HepG2 (cell line): ENCODE data around the gene TXNDC9. TPM values are rescaled to one million over a fixed set of nuclear protein-coding genes. Genes with fewer than 3 reads are reported as not detected.
A peak's percentile ranks its signal among the peaks of the same experiment; 100 is the strongest.

ENCODE experiments used
- ATAC-seq: fragments of 200-7000 bp; cut with Tn5 transposase; 3 replicates; pipeline ENCODE4 v1.9.1; 2020; ENCODE audit warnings: mild to moderate bottlenecking, moderate library complexity
- BruUV-seq: library from RNA; stranded (reverse); fragments of 400-500 nt; replicated peaks from 2 replicates; lab custom pipeline; 2021; lab: Mats Ljungman, UMichigan
- CTCF ChIA-PET: fragments of 300-600 bp; formaldehyde crosslinking; extraction: SDS; loops from one replicate; lab custom pipeline; 2021; ENCODE audit warnings: low total read pairs, inconsistent platforms, low intra/inter-chr PET ratio; lab: Yijun Ruan, JAX
- POLR2A ChIA-PET: fragments of 350-600 bp; sonication (Branson Sonifier 250); formaldehyde crosslinking; loops from one replicate; lab custom pipeline; 2020; ENCODE audit warnings: antibody characterized with exemption, inconsistent platforms; lab: Yijun Ruan, JAX
- DNase-seq: peaks from one replicate; pipeline ENCODE4 v3.0.0-alpha.2; 2015; ENCODE audit warnings: low spot score
- FAIRE-seq: peaks from 3 replicates; lab custom pipeline; 2011; peaks lifted over from hg19 to GRCh38; lab: Jason Lieb, UNC
- H2AFZ ChIP-seq: one replicate; pipeline ENCODE4 v1.6.1; 2011; ENCODE audit warnings: low read length, inconsistent platforms
- H3K27ac ChIP-seq: fragments of 300-600 bp; 3 replicates; pipeline ENCODE4 v1.8.0; 2011; ENCODE audit warnings: mixed run types, mild to moderate bottlenecking, mixed read lengths, low read length, inconsistent platforms; ENCODE audit not compliant: insufficient read depth; ENCODE audit errors: extremely low read length
- H3K27me3 ChIP-seq, 2 experiments: fragments of 200-600 bp in 1 of 2; 2 replicates in 1 of 2; 3 replicates in 1 of 2; pipeline versions ENCODE4 v1.6.0 to v1.8.0; 2011; ENCODE audit warnings: low read length in 2 of 2, mild to moderate bottlenecking in 2 of 2, moderate library complexity in 2 of 2, inconsistent platforms in 1 of 2; ENCODE audit not compliant: insufficient read depth in 2 of 2, control insufficient read depth in 1 of 2
- H3K36me3 ChIP-seq, 2 experiments: fragments of 200-600 bp in 1 of 2; replicated peaks in 1 of 2; 2 replicates in 1 of 2; 3 replicates in 1 of 2; pipeline versions ENCODE4 v1.5.1 to v1.8.0; 2011; ENCODE audit warnings: low read length in 2 of 2, inconsistent platforms in 1 of 2; ENCODE audit not compliant: insufficient read depth in 2 of 2, control insufficient read depth in 1 of 2
- H3K4me1 ChIP-seq: 2 replicates; pipeline ENCODE4 v1.5.1; 2012; ENCODE audit warnings: low read length, inconsistent platforms; ENCODE audit not compliant: insufficient read depth
- H3K4me2 ChIP-seq: 2 replicates; pipeline ENCODE4 v1.6.0; 2011; ENCODE audit warnings: low read depth, low read length, inconsistent platforms
- H3K4me3 ChIP-seq, 3 experiments: fragments of 200-600 bp in 1 of 3; sonication (generic), shearing (Covaris generic) in 1 of 3; replicated peaks in 1 of 3; 2 replicates each; pipeline ENCODE4 v1.5.1; 2011 to 2016; ENCODE audit warnings: low read length in 3 of 3, inconsistent platforms in 2 of 3, low read depth in 2 of 3, mild to moderate bottlenecking in 2 of 3, control low read depth in 1 of 3, mixed read lengths in 1 of 3; ENCODE audit not compliant: insufficient read depth in 1 of 3
- H3K79me2 ChIP-seq: one replicate; pipeline ENCODE4 v1.6.1; 2011; ENCODE audit warnings: low read length, inconsistent platforms; ENCODE audit not compliant: insufficient read depth
- H3K9ac ChIP-seq: 2 replicates; pipeline ENCODE4 v1.6.0; 2011; ENCODE audit warnings: mild to moderate bottlenecking, low read depth, low read length, inconsistent platforms; ENCODE audit not compliant: insufficient read depth
- H3K9me3 ChIP-seq: 2 replicates; pipeline ENCODE4 v1.5.1; 2012; ENCODE audit warnings: mild to moderate bottlenecking, low read length
- H4K20me1 ChIP-seq: 2 replicates; pipeline ENCODE4 v1.6.0; 2011; ENCODE audit warnings: inconsistent platforms, mild to moderate bottlenecking, low read length, moderate library complexity; ENCODE audit not compliant: insufficient read depth
- E2F2 ChIP-seq: sonication (generic); formaldehyde crosslinking; IDR thresholded peaks from 2 replicates; pipeline ENCODE4 v1.4.0; 2020; ENCODE audit warnings: missing genetic modification reagents, borderline replicate concordance
- ETS1 ChIP-seq: sonication (generic); formaldehyde crosslinking; IDR thresholded peaks from 2 replicates; pipeline ENCODE4 v1.4.0; 2020; ENCODE audit warnings: missing genetic modification reagents
- NKX3-1 ChIP-seq: sonication (generic); formaldehyde crosslinking; IDR thresholded peaks from 2 replicates; pipeline ENCODE4 v1.5.0; 2020; ENCODE audit warnings: missing genetic modification reagents
- THAP7 ChIP-seq: sonication (generic); formaldehyde crosslinking; IDR thresholded peaks from 2 replicates; pipeline ENCODE4 v1.8.1; 2023; ENCODE audit warnings: mild to moderate bottlenecking, missing genetic modification reagents
- THAP9 ChIP-seq: sonication (generic); formaldehyde crosslinking; IDR thresholded peaks from 2 replicates; pipeline ENCODE4; 2020; ENCODE audit warnings: missing genetic modification reagents, mild to moderate bottlenecking, borderline replicate concordance
- ZBTB10 ChIP-seq: sonication (generic); formaldehyde crosslinking; IDR thresholded peaks from 2 replicates; pipeline ENCODE4 v1.4.0; 2020; ENCODE audit warnings: missing genetic modification reagents, borderline replicate concordance
- ZFP91 ChIP-seq: sonication (generic); formaldehyde crosslinking; IDR thresholded peaks from 2 replicates; pipeline ENCODE4 v1.9.0; 2022; ENCODE audit warnings: missing genetic modification reagents, mild to moderate bottlenecking, borderline replicate concordance
- ZNF33B ChIP-seq: sonication (generic); formaldehyde crosslinking; IDR thresholded peaks from 2 replicates; pipeline ENCODE4 v1.5.1; 2020; ENCODE audit warnings: mild to moderate bottlenecking, missing genetic modification reagents
- ZNF543 ChIP-seq: sonication (generic); formaldehyde crosslinking; IDR thresholded peaks from 2 replicates; pipeline ENCODE4 v1.4.0; 2020; ENCODE audit warnings: mild to moderate bottlenecking, missing genetic modification reagents
- ZNF737 ChIP-seq: sonication (generic); formaldehyde crosslinking; IDR thresholded peaks from 2 replicates; pipeline ENCODE4 v1.5.0; 2020; ENCODE audit warnings: missing genetic modification reagents, mild to moderate bottlenecking, borderline replicate concordance
- ZNF792 ChIP-seq: IDR thresholded peaks from 2 replicates; pipeline ENCODE4 v1.6.1; 2016
- WGBS: methylation state at CpG from one replicate; pipeline ENCODE4 v1.1.6; 2017; ENCODE audit warnings: low lambda C conversion rate; 5-methylcytosine and 5-hydroxymethylcytosine counted together
- in situ Hi-C: cut with HindIII; loops from 2 replicates; pipeline ENCODE4 v1.10.0; 2017; ENCODE audit warnings: low pct_unique_long_range_greater_than_20kb; ENCODE audit not compliant: extremely low pct_ligation_motif_present
- intact Hi-C: fragments of 100-400 bp; cut with micrococcal nuclease; formaldehyde crosslinking; loops from one replicate; pipeline ENCODE4 v1.10.0; 2022; ENCODE audit not compliant: unreplicated experiment
- polyA plus RNA-seq, 8 experiments: library from polyadenylated mRNA; depleted of rRNA in 3 of 8; stranded (reverse) in 7 of 8; unstranded in 1 of 8; fragments of >200 nt; fragmentation: Illumina TruSeq in 4 of 8; extraction: Trizol in 4 of 8; gene quantifications; 2 replicates each; pipeline versions ENCODE4 v1.2.1 to v1.2.3, GENCODE V29; 2011 to 2016; ENCODE audit warnings: low read depth in 4 of 8, missing spikeins in 1 of 8, mixed read lengths in 1 of 8; ENCODE audit not compliant: insufficient read depth in 1 of 8
- total RNA-seq, 5 experiments: library from RNA; depleted of rRNA; stranded (reverse); fragments of >200 nt; fragmentation: Illumina TruSeq; extraction: Trizol; gene quantifications; 2 replicates each; pipeline ENCODE4 v1.2.3, GENCODE V29; 2016; ENCODE audit warnings: low read depth in 1 of 5

TXNDC9 gene
- total and polyA plus RNA-seq, 2 of the 13 experiments (the other 11 are each of a cell fraction or from before 2014, with no cell fraction given): 35.2 to 94.6 TPM

- WGBS: under 1% methylated on average over 17 of the region's 17 CpGs
- TSS peak; percentile 65 for BruUV-seq
- H3K36me3 ChIP-seq: no peaks in the 10 kb centered on the region
- FAIRE-seq: no peak
- ChIA-PET CTCF (no interaction called here), POLR2A (interaction anchor here (1.1 to 4.2 kb wide), 9 partner anchors 19 to 1225 kb away, joined by 3 to 103 read pairs (median 8); partner anchors contain the start of genes LIPT1, MITD1, MRPL30 and PDCL3)
- peaks cover 30% of the 10 kb centered on the region for H4K20me1 ChIP-seq
- no peaks in the 10 kb centered on the region for H3K9me3 ChIP-seq
- peak overlapping the region; percentile 88 for H3K27ac ChIP-seq
- H3K4me3 ChIP-seq: peak overlapping the region; percentile 88 to 98 (median 89)
- H3K4me2 ChIP-seq: peak overlapping the region; percentile 96
- peak overlapping the region; percentile 95 for H3K9ac ChIP-seq
- no peak overlapping the region for H2AFZ ChIP-seq
- no peak for ATAC-seq
- peaks cover 66% of the 10 kb centered on the region for H3K4me1 ChIP-seq
- DNase-seq: peak; percentile 16
- no peaks in the 10 kb centered on the region; a peak in 1 of 5 replicates for H3K27me3 ChIP-seq
- in situ Hi-C loops: loop anchor here (5.0 kb wide), 1 partner anchor 156 kb away; the partner anchor contains the start of genes MITD1 and MRPL30
- intact Hi-C loops: loop anchor here (5.0 kb wide), 2 partner anchors 34 to 731 kb away; partner anchors contain the start of genes COA5 and UNC50
- peaks cover 87% of the 10 kb centered on the region for H3K79me2 ChIP-seq
- TF ChIP-seq ZNF792: 0 out of 2 replicates have a peak, but pooled peaks have one; percentile 14
- no peak for TF ChIP-seq ZNF543
- no peak for TF ChIP-seq E2F2 (CRISPR knock-in tag)
- no peak for TF ChIP-seq THAP9 (CRISPR knock-in tag)
- TF ChIP-seq ZNF737 (CRISPR knock-in tag): no peak
- TF ChIP-seq ZFP91 (CRISPR knock-in tag): no peak
- TF ChIP-seq ZBTB10 (CRISPR knock-in tag): peak; percentile 9; the same call in 1 of the 2 replicates
- no peak for TF ChIP-seq THAP7 (CRISPR knock-in tag)
- 0 out of 2 replicates have a peak, but pooled peaks have one; percentile 0 for TF ChIP-seq ZNF33B (CRISPR knock-in tag)
- TF ChIP-seq NKX3-1 (CRISPR knock-in tag): no peak
- no peak for TF ChIP-seq ETS1
Observed at GRCh38 chr2:99338029-99338585, 2.0 kb upstream of the TXNDC9 start.
